Aorta (tissue), 5 donors: ENCODE measurements around the gene SLC43A2. TPM values are rescaled to one million over a fixed set of nuclear protein-coding genes. Genes with fewer than 3 reads are reported as not detected.

Source experiments
- ATAC-seq: fragments of 200-7000 bp; cut with Tn5 transposase; one replicate; pipeline ENCODE4 v1.9.1; 2022; ENCODE audit warnings: moderate library complexity; ENCODE audit not compliant: low FRiP score
- DNase-seq, 2 donors: peaks; one replicate each; pipeline ENCODE4 v3.0.0-alpha.2; 2020
- H3K27ac ChIP-seq, 2 donors: one replicate each; pipeline ENCODE4 v1.5.1; 2013; ENCODE audit warnings: low read length in 2 of 2, mild to moderate bottlenecking in 2 of 2, moderate library complexity in 2 of 2, control low read depth in 1 of 2, inconsistent platforms in 1 of 2, low read depth in 1 of 2
- H3K27me3 ChIP-seq, 2 donors: one replicate each; pipeline ENCODE4 v1.6.1; 2013; ENCODE audit warnings: control low read depth in 1 of 2, low read length in 1 of 2, mild to moderate bottlenecking in 1 of 2, moderate library complexity in 1 of 2; ENCODE audit not compliant: insufficient read depth in 2 of 2, control insufficient read depth in 1 of 2
- H3K36me3 ChIP-seq, 2 donors: one replicate each; pipeline ENCODE4 v1.6.1; 2013; ENCODE audit warnings: control low read depth in 1 of 2, low read length in 1 of 2, mild to moderate bottlenecking in 1 of 2; ENCODE audit not compliant: insufficient read depth in 2 of 2, control insufficient read depth in 1 of 2
- H3K4me1 ChIP-seq, 2 donors: one replicate each; pipeline ENCODE4 v1.6.1; 2013; ENCODE audit warnings: low read length in 2 of 2, control low read depth in 1 of 2, mild to moderate bottlenecking in 1 of 2, moderate library complexity in 1 of 2; ENCODE audit not compliant: insufficient read depth in 2 of 2, control insufficient read depth in 1 of 2
- H3K4me3 ChIP-seq, 2 donors: one replicate each; pipeline ENCODE4 v1.5.1; 2013; ENCODE audit warnings: low read length in 2 of 2, control low read depth in 1 of 2, mild to moderate bottlenecking in 1 of 2
- H3K9me3 ChIP-seq: one replicate; pipeline ENCODE4 v1.6.1; 2013; ENCODE audit warnings: mild to moderate bottlenecking, low read length; ENCODE audit not compliant: control insufficient read depth
- WGBS, 2 donors: extraction: QIAGEN DNeasy Blood & Tissue Kit; methylation state at CpG; one replicate each; pipeline ENCODE4 v1.1.7; 2013; 5-methylcytosine and 5-hydroxymethylcytosine counted together
- intact Hi-C, 2 donors: fragments of 100-400 bp; cut with DNase I; formaldehyde crosslinking; loops; one replicate each; pipeline versions ENCODE4 v1.14.2 to v1.15.0; 2022
- polyA plus RNA-seq, 2 donors: library from polyadenylated mRNA; stranded (reverse); fragments of 200-250 nt; gene quantifications; one replicate each; pipeline ENCODE4 v1.2.3, GENCODE V29; 2013
- total RNA-seq, 2 donors: library from RNA; stranded (reverse); fragmentation: NEBNext Ultra II Directional; extraction: Animal tissue kit (Norgen Biotek cat#: 25700); gene quantifications; one replicate each; pipeline ENCODE4 v1.2.1, GENCODE V29; 2021
- donor health status: healthy with polysubstance abuse.
- donor health status: Bipolar disorder and iron deficiency.
- donor health status: DM: no; HTN: no; CAD: no.
- donor health status: DM: no; HTN: no; CAD: no.
- donor health status: DM: yes; HTN: yes; CAD: no.

The SLC43A2 gene
- total and polyA plus RNA-seq, 4 donors, result 2.1 to 25.0 (median 9.6) TPM

- peak overlapping the region in 1 of 2 donors; percentile 77 for H3K27ac ChIP-seq
- no peaks in the 10 kb centered on the region for H3K36me3 ChIP-seq
Observed at GRCh38 chr17:1590029-1590746, 38.4 kb downstream of the SLC43A2 start.

GRCh38 chr17:1588821-1589585, 39.6 kb downstream of the SLC43A2 start:
- WGBS, 2 donors, result 93 to 95% methylated on average over 33 of the region's 33 CpGs
- no peak overlapping the region for H3K4me3 ChIP-seq
- no peaks in the 10 kb centered on the region for H3K36me3 ChIP-seq
- intact Hi-C loops, result no loop called here
- H3K4me1 ChIP-seq, result no peaks in the 10 kb centered on the region
- no peak overlapping the region for H3K27ac ChIP-seq
- no peaks in the 10 kb centered on the region for H3K9me3 ChIP-seq
- ATAC-seq, result no peak
- DNase-seq, result no peak
- no peaks in the 10 kb centered on the region for H3K27me3 ChIP-seq

More at GRCh38 chr17:1590029-1590746, 38.4 kb downstream of the SLC43A2 start:
- 2 to 7% methylated on average over 19 of the region's 19 CpGs for WGBS, 2 donors
- Histone ChIP-seq H3K4me3 (no peak overlapping the region), H3K27me3 (no peaks in the 10 kb centered on the region), H3K4me1 (no peaks in the 10 kb centered on the region), H3K9me3 (no peaks in the 10 kb centered on the region)
- DNase-seq (peak; percentile 82 to 90), ATAC-seq (peak; percentile 84)
- intact Hi-C loops, result loop anchor here in 1 of 2 donors (1.0 kb wide), 1 partner anchor 39 kb away; no protein-coding TSS in a partner anchor

GRCh38 chr17:1584167-1584566, 44.5 kb downstream of the SLC43A2 start:
- WGBS, 2 donors, result 95 to 97% methylated on average over 14 of the region's 14 CpGs
- H3K27ac ChIP-seq, result no peak overlapping the region
- intact Hi-C loops, result no loop called here

GRCh38 chr17:1583556-1583955, 45.1 kb downstream of the SLC43A2 start:
- Histone ChIP-seq H3K27me3 (no peaks in the 10 kb centered on the region), H3K27ac (no peak overlapping the region), H3K4me3 (no peak overlapping the region), H3K9me3 (no peaks in the 10 kb centered on the region), H3K4me1 (no peaks in the 10 kb centered on the region), H3K36me3 (no peaks in the 10 kb centered on the region)
- ATAC-seq (no peak), DNase-seq (no peak)
- WGBS, 2 donors, result 14 to 16% methylated on average over 6 of the region's 6 CpGs
- intact Hi-C loops, result no loop called here

More at GRCh38 chr17:1584167-1584566, 44.5 kb downstream of the SLC43A2 start:
- H3K4me1 ChIP-seq, result no peaks in the 10 kb centered on the region
- H3K9me3 ChIP-seq, result no peaks in the 10 kb centered on the region
- ATAC-seq (no peak), DNase-seq (no peak)
- H3K4me3 ChIP-seq, result no peak overlapping the region
- H3K27me3 ChIP-seq, result no peaks in the 10 kb centered on the region
- H3K36me3 ChIP-seq, result no peaks in the 10 kb centered on the region

GRCh38 chr17:1582374-1582773, 46.3 kb downstream of the SLC43A2 start:
- 94 to 95% methylated on average over 10 of the region's 10 CpGs for WGBS, 2 donors
- Histone ChIP-seq H3K4me3 (no peak overlapping the region), H3K27me3 (no peaks in the 10 kb centered on the region), H3K36me3 (no peaks in the 10 kb centered on the region), H3K9me3 (no peaks in the 10 kb centered on the region), H3K27ac (no peak overlapping the region), H3K4me1 (no peaks in the 10 kb centered on the region)
- ATAC-seq (no peak), DNase-seq (no peak)
- intact Hi-C loops, result no loop called here

GRCh38 chr17:1580979-1581676, 47.5 kb downstream of the SLC43A2 start:
- Histone ChIP-seq H3K4me3 (no peak overlapping the region), H3K36me3 (no peaks in the 10 kb centered on the region), H3K4me1 (no peaks in the 10 kb centered on the region), H3K27me3 (no peaks in the 10 kb centered on the region), H3K9me3 (no peaks in the 10 kb centered on the region), H3K27ac (no peak overlapping the region)
- ATAC-seq, result no peak
- no peak for DNase-seq
- 80 to 83% methylated on average over 19 of the region's 19 CpGs for WGBS, 2 donors
- intact Hi-C loops, result no loop called here

- Histone ChIP-seq H3K4me1 (no peaks in the 10 kb centered on the region), H3K27ac (peak overlapping the region; percentile 23 to 86), H3K36me3 (no peaks in the 10 kb centered on the region), H3K4me3 (no peak overlapping the region), H3K9me3 (no peaks in the 10 kb centered on the region), H3K27me3 (no peaks in the 10 kb centered on the region)
- intact Hi-C loops, result no loop called here
- 94 to 95% methylated on average over 13 of the region's 13 CpGs for WGBS, 2 donors
- ATAC-seq (no peak), DNase-seq (no peak)
Observed at GRCh38 chr17:1578029-1578428, 50.6 kb downstream of the SLC43A2 start.

- no peaks in the 10 kb centered on the region for H3K9me3 ChIP-seq
- peak overlapping the region; percentile 23 to 86 for H3K27ac ChIP-seq
- H3K4me3 ChIP-seq, result no peak overlapping the region
- no peaks in the 10 kb centered on the region for H3K4me1 ChIP-seq
- ATAC-seq (peak; percentile 3), DNase-seq (peak in 1 of 2 donors; percentile 78)
- no peaks in the 10 kb centered on the region for H3K36me3 ChIP-seq
- 41 to 55% methylated on average over 6 of the region's 6 CpGs for WGBS, 2 donors
- intact Hi-C loops, result loop anchor here in 1 of 2 donors (2.0 kb wide), 1 partner anchor 139 kb away; no protein-coding TSS in a partner anchor
- H3K27me3 ChIP-seq, result no peaks in the 10 kb centered on the region
Observed at GRCh38 chr17:1577583-1578013, 51.0 kb downstream of the SLC43A2 start.
